Hepatocyte (in vitro differentiated cells): ENCODE results near the gene TMEM201.

Experiments
- CTCF ChIP-seq: fragments of 200-600 bp; sonication (generic); IDR thresholded peaks from 2 replicates; pipeline ENCODE4 v1.5.1; 2016; ENCODE audit warnings: antibody characterized with exemption, mild to moderate bottlenecking; ENCODE audit not compliant: poor library complexity
- EZH2 ChIP-seq: fragments of 200-600 bp; sonication (generic); IDR thresholded peaks from 2 replicates; pipeline ENCODE4 v1.6.1; 2016; ENCODE audit warnings: antibody characterized with exemption, mild to moderate bottlenecking, borderline replicate concordance
- EZH2phosphoT487 ChIP-seq: fragments of 200-600 bp; sonication (generic); IDR thresholded peaks from one replicate; pipeline ENCODE4 v1.6.1; 2018; ENCODE audit warnings: antibody characterized with exemption, mild to moderate bottlenecking, low read depth, moderate library complexity; ENCODE audit not compliant: unreplicated experiment, severe bottlenecking

- TF ChIP-seq CTCF: no peak
- no peak for TF ChIP-seq EZH2
- TF ChIP-seq EZH2phosphoT487: no peak
Measured at GRCh38 chr1:9631613-9632012, 42.9 kb downstream of the TMEM201 start.
